Neutrophil (primary cell): ENCODE measurements around the gene UBASH3B.

Source experiments
- H3K27ac ChIP-seq: fragments of 200-600 bp; sonication (generic); 2 replicates; pipeline ENCODE4 v1.5.1; 2016; ENCODE audit warnings: mild to moderate bottlenecking, moderate library complexity
- H3K27me3 ChIP-seq: fragments of 200-600 bp; sonication (generic); 2 replicates; pipeline ENCODE4 v1.6.0; 2016; ENCODE audit warnings: mild to moderate bottlenecking
- H3K36me3 ChIP-seq: fragments of 200-600 bp; sonication (generic); 2 replicates; pipeline ENCODE4 v1.5.1; 2017
- H3K4me1 ChIP-seq, 2 experiments: fragments of 200-600 bp in 1 of 2; sonication (generic) in 1 of 2; 1 replicate in 1 of 2; 2 replicates in 1 of 2; pipeline versions ENCODE4 v1.5.1 to v1.6.1; 2013 to 2016; ENCODE audit warnings: low read depth in 1 of 2, low read length in 1 of 2, mild to moderate bottlenecking in 1 of 2, moderate library complexity in 1 of 2; ENCODE audit not compliant: control insufficient read depth in 1 of 2, insufficient read depth in 1 of 2
- H3K4me3 ChIP-seq, 2 experiments: fragments of 200-600 bp in 1 of 2; sonication (generic) in 1 of 2; 1 replicate in 1 of 2; 2 replicates in 1 of 2; pipeline ENCODE4 v1.5.1; 2013 to 2016; ENCODE audit warnings: low read depth in 1 of 2, low read length in 1 of 2, mild to moderate bottlenecking in 1 of 2, moderate library complexity in 1 of 2
- H3K9me3 ChIP-seq: fragments of 200-600 bp; sonication (generic); 2 replicates; pipeline ENCODE4 v1.5.1; 2016
- TF ChIP-seq, protein P1 (sequence below): fragments of 200-600 bp; sonication (generic); IDR thresholded peaks from 2 replicates; pipeline ENCODE4 v1.5.1; 2016; ENCODE audit warnings: antibody characterized with exemption

The UBASH3B gene

DNA sequence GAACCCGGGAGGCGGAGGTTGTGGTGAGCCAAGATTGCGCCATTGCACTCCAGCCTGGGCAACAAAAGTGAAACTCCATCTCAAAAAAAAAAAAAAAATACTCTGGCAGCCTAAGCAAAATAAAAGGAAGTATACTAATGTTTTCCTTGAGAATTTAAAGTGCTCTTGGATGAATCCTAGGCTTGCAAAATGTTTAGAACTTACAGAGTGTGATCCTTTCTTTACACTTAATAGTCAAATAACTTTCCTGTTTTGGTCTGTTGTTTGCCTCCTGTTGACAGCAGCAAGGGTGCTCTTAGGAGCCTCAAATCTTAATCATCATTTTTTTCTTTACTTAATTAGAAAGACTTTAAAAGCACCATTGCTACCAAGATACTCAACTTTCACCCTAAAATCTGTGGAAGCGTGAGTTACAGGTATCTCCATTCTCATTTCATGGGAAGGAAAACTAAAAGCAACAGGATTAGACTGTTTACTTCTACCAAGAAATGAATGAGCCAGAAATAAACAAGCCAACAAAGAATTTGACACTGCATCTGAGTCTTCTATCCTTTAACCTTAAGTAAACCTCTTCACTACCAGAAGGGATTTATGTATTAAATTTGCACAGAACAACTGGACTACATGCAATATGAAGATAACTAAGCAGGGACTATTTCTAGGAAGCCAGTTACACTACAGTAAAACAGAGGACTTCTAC is 144.0 kb downstream of the UBASH3B start:
- no peak overlapping the region for H3K4me3 ChIP-seq
- no peak overlapping the region for H3K27ac ChIP-seq
- TF ChIP-seq, protein P1, sequence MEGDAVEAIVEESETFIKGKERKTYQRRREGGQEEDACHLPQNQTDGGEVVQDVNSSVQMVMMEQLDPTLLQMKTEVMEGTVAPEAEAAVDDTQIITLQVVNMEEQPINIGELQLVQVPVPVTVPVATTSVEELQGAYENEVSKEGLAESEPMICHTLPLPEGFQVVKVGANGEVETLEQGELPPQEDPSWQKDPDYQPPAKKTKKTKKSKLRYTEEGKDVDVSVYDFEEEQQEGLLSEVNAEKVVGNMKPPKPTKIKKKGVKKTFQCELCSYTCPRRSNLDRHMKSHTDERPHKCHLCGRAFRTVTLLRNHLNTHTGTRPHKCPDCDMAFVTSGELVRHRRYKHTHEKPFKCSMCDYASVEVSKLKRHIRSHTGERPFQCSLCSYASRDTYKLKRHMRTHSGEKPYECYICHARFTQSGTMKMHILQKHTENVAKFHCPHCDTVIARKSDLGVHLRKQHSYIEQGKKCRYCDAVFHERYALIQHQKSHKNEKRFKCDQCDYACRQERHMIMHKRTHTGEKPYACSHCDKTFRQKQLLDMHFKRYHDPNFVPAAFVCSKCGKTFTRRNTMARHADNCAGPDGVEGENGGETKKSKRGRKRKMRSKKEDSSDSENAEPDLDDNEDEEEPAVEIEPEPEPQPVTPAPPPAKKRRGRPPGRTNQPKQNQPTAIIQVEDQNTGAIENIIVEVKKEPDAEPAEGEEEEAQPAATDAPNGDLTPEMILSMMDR = no peak
- no peaks in the 10 kb centered on the region for H3K4me1 ChIP-seq
- H3K9me3 ChIP-seq = no peaks in the 10 kb centered on the region
- peaks cover 98% of the 10 kb centered on the region for H3K36me3 ChIP-seq
- no peaks in the 10 kb centered on the region for H3K27me3 ChIP-seq

DNA sequence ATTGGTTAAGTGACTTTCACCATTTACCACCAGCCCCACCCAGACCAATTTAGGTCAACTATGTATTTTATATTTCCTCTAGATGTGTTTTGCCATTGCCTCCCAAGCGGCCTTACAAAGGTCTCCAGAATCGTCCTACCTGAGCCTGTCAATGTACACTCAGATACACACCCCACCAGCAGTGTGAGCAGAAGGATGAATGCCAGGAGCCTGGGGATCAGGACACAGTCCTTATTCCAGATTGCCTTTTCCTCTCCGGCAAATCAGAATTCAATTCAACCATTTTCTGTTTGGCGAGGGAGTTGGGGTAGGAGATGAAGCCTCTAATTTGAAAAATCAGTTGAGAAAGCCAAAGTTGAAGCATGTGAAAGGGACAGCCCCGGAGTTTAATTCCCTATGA is 147.4 kb downstream of the UBASH3B start:
- Histone ChIP-seq H3K4me3 (no peak overlapping the region), H3K36me3 (peaks cover 99% of the 10 kb centered on the region)
- TF ChIP-seq, protein P1 = no peak

DNA sequence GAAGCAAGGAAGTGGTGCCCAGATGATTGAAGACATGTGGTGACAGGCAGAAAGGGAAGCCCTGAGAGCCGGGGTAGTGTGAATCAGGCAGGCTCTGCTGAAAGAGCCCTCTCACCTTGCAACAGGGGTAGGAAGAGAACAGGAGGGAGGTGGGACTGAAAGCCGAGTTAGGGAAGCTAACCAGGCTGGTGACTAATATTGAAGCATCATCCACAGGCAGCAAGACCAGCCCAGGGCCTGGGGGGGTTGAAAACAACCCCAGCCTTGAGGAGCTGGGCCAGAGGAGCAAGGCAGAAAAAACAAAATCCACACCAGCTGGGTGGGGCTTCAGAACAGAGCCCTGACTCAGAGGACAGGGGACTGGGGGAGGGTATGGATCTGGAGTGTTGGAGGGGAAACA is 147.8 kb downstream of the UBASH3B start:
- TF ChIP-seq, protein P1 = no peak
- Histone ChIP-seq H3K36me3 (peaks cover 99% of the 10 kb centered on the region), H3K27ac (no peak overlapping the region), H3K4me3 (no peak overlapping the region), H3K9me3 (no peaks in the 10 kb centered on the region), H3K27me3 (no peaks in the 10 kb centered on the region), H3K4me1 (no peaks in the 10 kb centered on the region)

More for the DNA sequence above, 147.4 kb downstream of the UBASH3B start:
- Histone ChIP-seq H3K4me1 (no peaks in the 10 kb centered on the region), H3K27me3 (no peaks in the 10 kb centered on the region), H3K9me3 (no peaks in the 10 kb centered on the region), H3K27ac (no peak overlapping the region)

DNA sequence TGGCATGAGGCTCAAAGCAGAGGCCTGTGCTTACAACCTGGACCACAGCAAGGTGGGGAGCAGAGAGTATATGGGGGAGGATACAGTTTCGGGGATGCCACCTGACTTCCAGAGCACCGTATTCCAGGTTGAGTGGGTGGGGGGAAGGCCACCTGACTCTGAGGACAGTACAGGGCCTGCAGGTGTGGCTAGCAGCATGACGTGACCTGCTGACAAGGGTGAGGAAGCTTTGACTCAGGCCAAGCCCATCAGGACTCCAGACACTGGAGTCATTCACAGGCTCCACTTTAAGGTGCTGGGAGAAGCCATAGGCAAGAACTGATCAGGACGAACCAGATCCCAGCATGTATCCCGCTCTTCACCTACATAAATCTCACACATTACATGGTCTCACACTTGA is 148.2 kb downstream of the UBASH3B start:
- TF ChIP-seq, protein P1 = no peak
- H3K4me1 ChIP-seq = no peaks in the 10 kb centered on the region
- H3K4me3 ChIP-seq = no peak overlapping the region
- H3K36me3 ChIP-seq = peaks cover 99% of the 10 kb centered on the region
- no peak overlapping the region for H3K27ac ChIP-seq
- no peaks in the 10 kb centered on the region for H3K27me3 ChIP-seq
- H3K9me3 ChIP-seq = no peaks in the 10 kb centered on the region

DNA sequence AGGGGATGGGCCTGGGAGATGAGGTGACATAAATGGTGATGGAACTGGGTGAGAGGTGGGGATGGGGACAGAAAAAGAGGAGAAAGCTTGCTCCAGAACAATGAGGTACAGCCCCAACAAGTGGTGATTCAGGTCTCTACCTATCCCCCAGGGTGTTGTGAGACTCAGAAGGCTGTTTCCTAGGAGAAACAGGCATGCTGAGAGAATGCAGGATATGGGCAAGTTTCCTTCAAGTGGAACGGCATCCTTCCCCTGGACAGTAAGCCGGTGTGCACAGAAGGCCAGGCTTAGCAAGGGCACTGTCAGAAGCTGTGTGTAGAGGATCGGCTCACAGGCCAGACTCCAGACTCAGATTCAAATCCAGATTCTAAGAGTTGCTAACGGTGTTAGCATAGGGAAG is 148.6 kb downstream of the UBASH3B start:
- TF ChIP-seq, protein P1 = no peak
- Histone ChIP-seq H3K4me3 (no peak overlapping the region), H3K4me1 (no peaks in the 10 kb centered on the region), H3K27me3 (no peaks in the 10 kb centered on the region), H3K36me3 (peaks cover 98% of the 10 kb centered on the region), H3K27ac (no peak overlapping the region), H3K9me3 (no peaks in the 10 kb centered on the region)
